ENCODE results near the gene CREBBP. TPM values are rescaled to one million over a fixed set of nuclear protein-coding genes. Genes with fewer than 3 reads are reported as not detected.
A peak's percentile ranks its signal among the peaks of the same experiment; 100 is the strongest.

Gene CREBBP
- total and polyA plus RNA-seq, 2 donors (not counting 3 experiments of a cell fraction or from before 2014, with no cell fraction given): 13.8 to 72.7 TPM

DNA sequence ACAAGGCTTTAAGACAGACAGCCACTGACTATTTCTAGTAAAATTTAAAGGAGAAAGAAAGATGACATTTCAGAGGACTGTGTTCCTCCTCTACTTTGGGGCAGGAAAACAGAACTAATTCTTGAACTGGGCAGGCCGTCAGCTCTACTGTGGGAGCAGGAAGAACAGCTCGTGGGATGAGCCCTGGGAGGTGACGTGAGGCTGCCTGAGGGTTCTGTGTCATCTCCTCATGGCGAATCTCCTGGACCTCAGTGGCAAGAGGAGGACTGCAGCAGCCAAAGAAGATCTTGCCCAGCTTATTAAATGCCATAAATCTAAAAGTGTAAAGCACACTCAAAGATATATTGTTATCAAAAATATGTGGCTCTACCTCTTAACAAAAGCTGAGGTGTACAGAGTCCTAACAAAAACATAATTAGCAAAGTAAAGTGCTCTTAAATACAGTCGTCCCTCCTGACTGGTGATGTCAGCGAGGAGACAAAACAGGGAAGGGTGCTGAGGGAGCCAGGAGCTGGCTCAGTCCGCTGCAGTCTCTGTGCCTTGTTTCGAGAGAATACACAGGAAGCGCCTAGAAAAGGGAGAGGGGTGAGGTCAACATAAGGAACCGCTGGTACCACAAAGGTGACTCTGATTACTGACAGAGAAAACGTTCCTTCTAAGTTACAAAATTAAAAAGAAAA lies 58.0 kb downstream of the CREBBP start:
- dilution Hi-C loops (cut with MboI; ENCODE audit: extremely low pct_ligation_motif_present, low sequenced_read_pairs): no loop called here
- FAIRE-seq: no peak
- peaks cover 22% of the 10 kb centered on the region for H4K20me1 ChIP-seq (replicated peaks; ENCODE audit: control insufficient read depth, extremely low read depth, insufficient read depth, low read length)
- no TSS peak for BruUV-seq (replicated peaks)
- H3K4me3 ChIP-seq (replicated peaks in 1 of 3; ENCODE audit: insufficient read depth in 1 of 3, low read depth in 1 of 3, low read length in 3 of 3): no peak overlapping the region
- no peaks in the 10 kb centered on the region for H3K9me3 ChIP-seq (replicated peaks; ENCODE audit: control insufficient read depth, insufficient read depth, low read length)
- intact Hi-C loops (cut with micrococcal nuclease): no loop called here
- no peaks in the 10 kb centered on the region for H3K27me3 ChIP-seq (ENCODE audit: control insufficient read depth in 2 of 2, insufficient read depth in 2 of 2, low read length in 2 of 2)
- H3K79me2 ChIP-seq (ENCODE audit: control insufficient read depth, insufficient read depth, low read length): peaks cover 84% of the 10 kb centered on the region
- DNase-seq (ENCODE audit: low read depth, low spot score): peak; percentile 30
- peaks cover 25% of the 10 kb centered on the region for H3K4me1 ChIP-seq (ENCODE audit: control insufficient read depth, extremely low read depth, insufficient read depth, low read length)
- no peak overlapping the region for H2AFZ ChIP-seq (ENCODE audit: low read depth, low read length)
- no peaks in the 10 kb centered on the region for H3K36me3 ChIP-seq (ENCODE audit: control insufficient read depth in 2 of 2, extremely low read depth in 1 of 2, insufficient read depth in 2 of 2, low read length in 2 of 2)
- ChIA-PET POLR2A (no interaction called here), CTCF (interaction anchor here (0.6 kb wide), 1 partner anchor 13 kb away, joined by 3 read pairs; no protein-coding TSS in a partner anchor)
- TF ChIP-seq MYC (IDR thresholded peaks at IDR 0.05; ENCODE audit: low read depth, low read length) (no peak), GATA2 (IDR thresholded peaks at IDR 0.05; ENCODE audit: insufficient read depth, insufficient read length, low read depth, low read length) (no peak), EZH2 (IDR thresholded peaks at IDR 0.05; ENCODE audit: borderline replicate concordance, low read depth, low read length, severe bottlenecking) (no peak), FOS (IDR thresholded peaks at IDR 0.05; ENCODE audit: borderline replicate concordance, insufficient read depth, low read length) (no peak), POLR2AphosphoS5 (IDR thresholded peaks at IDR 0.05; ENCODE audit: insufficient read depth, low read depth, low read length) (no peak), POLR2A (IDR thresholded peaks at IDR 0.05; ENCODE audit: low read depth, low read length) (no peak)
- TF ChIP-seq, protein P1, sequence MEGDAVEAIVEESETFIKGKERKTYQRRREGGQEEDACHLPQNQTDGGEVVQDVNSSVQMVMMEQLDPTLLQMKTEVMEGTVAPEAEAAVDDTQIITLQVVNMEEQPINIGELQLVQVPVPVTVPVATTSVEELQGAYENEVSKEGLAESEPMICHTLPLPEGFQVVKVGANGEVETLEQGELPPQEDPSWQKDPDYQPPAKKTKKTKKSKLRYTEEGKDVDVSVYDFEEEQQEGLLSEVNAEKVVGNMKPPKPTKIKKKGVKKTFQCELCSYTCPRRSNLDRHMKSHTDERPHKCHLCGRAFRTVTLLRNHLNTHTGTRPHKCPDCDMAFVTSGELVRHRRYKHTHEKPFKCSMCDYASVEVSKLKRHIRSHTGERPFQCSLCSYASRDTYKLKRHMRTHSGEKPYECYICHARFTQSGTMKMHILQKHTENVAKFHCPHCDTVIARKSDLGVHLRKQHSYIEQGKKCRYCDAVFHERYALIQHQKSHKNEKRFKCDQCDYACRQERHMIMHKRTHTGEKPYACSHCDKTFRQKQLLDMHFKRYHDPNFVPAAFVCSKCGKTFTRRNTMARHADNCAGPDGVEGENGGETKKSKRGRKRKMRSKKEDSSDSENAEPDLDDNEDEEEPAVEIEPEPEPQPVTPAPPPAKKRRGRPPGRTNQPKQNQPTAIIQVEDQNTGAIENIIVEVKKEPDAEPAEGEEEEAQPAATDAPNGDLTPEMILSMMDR (IDR thresholded peaks at IDR 0.05; ENCODE audit: extremely low read depth in 1 of 2, insufficient read depth in 1 of 2, low read depth in 1 of 2, low read length in 2 of 2): no peak
- TF ChIP-seq, protein P2, sequence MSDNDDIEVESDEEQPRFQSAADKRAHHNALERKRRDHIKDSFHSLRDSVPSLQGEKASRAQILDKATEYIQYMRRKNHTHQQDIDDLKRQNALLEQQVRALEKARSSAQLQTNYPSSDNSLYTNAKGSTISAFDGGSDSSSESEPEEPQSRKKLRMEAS (IDR thresholded peaks at IDR 0.05; ENCODE audit: insufficient read depth, insufficient read length): no peak
- no peaks in the 10 kb centered on the region for H3K9me1 ChIP-seq (replicated peaks; ENCODE audit: control insufficient read depth, extremely low read depth, insufficient read depth, low read length)
- H3K4me2 ChIP-seq (ENCODE audit: insufficient read depth, low read length): no peak overlapping the region
- no peak overlapping the region for H3K27ac ChIP-seq (ENCODE audit: insufficient read depth, low read depth, low read length)
- no peak overlapping the region for H3K9ac ChIP-seq (replicated peaks; ENCODE audit: extremely low read depth, insufficient read depth, low read length)

All from endothelial cell of umbilical vein (primary cell).